Mammary epithelial cell (primary cell): ENCODE data around the gene UBXN2A.

ENCODE experiments used
- CTCF ChIP-seq, 2 donors: IDR thresholded peaks in 1 of 2; conservative IDR thresholded peaks in 1 of 2; 2 replicates each; pipeline ENCODE4 v1.5.1; 2011 to 2012; ENCODE audit warnings: inconsistent platforms in 2 of 2, low read length in 2 of 2, mild to moderate bottlenecking in 2 of 2, control low read depth in 1 of 2, low read depth in 1 of 2; ENCODE audit not compliant: insufficient read depth in 1 of 2; ENCODE audit errors: extremely low read depth in 1 of 2
- EZH2 ChIP-seq: IDR thresholded peaks from 2 replicates; pipeline ENCODE4 v1.6.1; 2012; ENCODE audit warnings: low read length, inconsistent platforms, borderline replicate concordance

- TF ChIP-seq CTCF (conservative IDR thresholded peaks at IDR 0.05 in 1 of 2, IDR thresholded peaks at IDR 0.05 in 1 of 2; ENCODE audit: extremely low read depth in 1 of 2, insufficient read depth in 1 of 2, low read depth in 1 of 2, low read length in 2 of 2) (peak; percentile 22 to 49), EZH2 (no peak)
Observed at GRCh38 chr2:24021122-24021998, 81.1 kb downstream of the UBXN2A start.
